H9 (cell line): ENCODE measurements around the gene TBC1D5. TPM values are rescaled to one million over a fixed set of nuclear protein-coding genes. Genes with fewer than 3 reads are reported as not detected.

Experiments
- DNase-seq: peaks from one replicate; pipeline ENCODE4 v3.0.0-alpha.2; 2017
- H2AFZ ChIP-seq: one replicate; pipeline ENCODE4 v1.6.1; 2013; ENCODE audit warnings: mild to moderate bottlenecking, low read length, control low read depth, moderate library complexity
- H2AK5ac ChIP-seq: 2 replicates; pipeline ENCODE4 v1.6.1; 2013; ENCODE audit warnings: low read length, control low read depth, mixed read lengths; ENCODE audit not compliant: insufficient read length
- H2BK120ac ChIP-seq: one replicate; pipeline ENCODE4 v1.6.1; 2013; ENCODE audit warnings: low read depth, mild to moderate bottlenecking, low read length, control low read depth, inconsistent platforms; ENCODE audit not compliant: poor library complexity, severe bottlenecking
- H2BK12ac ChIP-seq: 2 replicates; pipeline ENCODE4 v1.6.1; 2013; ENCODE audit warnings: low read length, control low read depth, mixed read lengths, low read depth; ENCODE audit not compliant: insufficient read length
- H2BK15ac ChIP-seq: 2 replicates; pipeline ENCODE4 v1.6.1; 2013; ENCODE audit warnings: low read depth, low read length, control low read depth
- H2BK20ac ChIP-seq: one replicate; pipeline ENCODE4 v1.6.1; 2013; ENCODE audit warnings: low read depth, mild to moderate bottlenecking, low read length, control low read depth, inconsistent platforms; ENCODE audit not compliant: poor library complexity, severe bottlenecking
- H2BK5ac ChIP-seq: 2 replicates; pipeline ENCODE4 v1.6.1; 2013; ENCODE audit warnings: low read length, control low read depth, mixed read lengths; ENCODE audit not compliant: insufficient read length
- H3K14ac ChIP-seq: 2 replicates; pipeline ENCODE4 v1.6.1; 2013; ENCODE audit warnings: low read length, control low read depth; ENCODE audit not compliant: insufficient read depth
- H3K18ac ChIP-seq: 2 replicates; pipeline ENCODE4 v1.6.1; 2013; ENCODE audit warnings: low read depth, mild to moderate bottlenecking, mixed read lengths, low read length, control low read depth; ENCODE audit not compliant: insufficient read length
- H3K23ac ChIP-seq: 2 replicates; pipeline ENCODE4 v1.6.1; 2013; ENCODE audit warnings: low read length, control low read depth, mixed read lengths, low read depth; ENCODE audit not compliant: insufficient read length
- H3K23me2 ChIP-seq: 2 replicates; pipeline ENCODE4 v1.6.1; 2013; ENCODE audit warnings: low read depth, mild to moderate bottlenecking, mixed read lengths, low read length, control low read depth; ENCODE audit not compliant: insufficient read length, poor library complexity, severe bottlenecking
- H3K27ac ChIP-seq: 2 replicates; pipeline ENCODE4 v1.5.1; 2013; ENCODE audit warnings: low read length, control low read depth, mixed read lengths, low read depth; ENCODE audit not compliant: insufficient read length
- H3K27me3 ChIP-seq: 2 replicates; pipeline ENCODE4 v1.6.1; 2013; ENCODE audit warnings: low read length, control low read depth, inconsistent platforms; ENCODE audit not compliant: insufficient read depth
- H3K4ac ChIP-seq: 2 replicates; pipeline ENCODE4 v1.6.1; 2013; ENCODE audit warnings: low read depth, mild to moderate bottlenecking, control low read depth, inconsistent platforms, low read length, moderate library complexity
- H3K4me1 ChIP-seq: 2 replicates; pipeline ENCODE4 v1.6.1; 2013; ENCODE audit warnings: low read length, control low read depth, inconsistent platforms; ENCODE audit not compliant: insufficient read depth
- H3K4me2 ChIP-seq: 2 replicates; pipeline ENCODE4 v1.6.1; 2013; ENCODE audit warnings: low read length, control low read depth, mixed read lengths; ENCODE audit not compliant: insufficient read length, insufficient read depth
- H3K56ac ChIP-seq: 2 replicates; pipeline ENCODE4 v1.6.1; 2013; ENCODE audit warnings: low read depth, mild to moderate bottlenecking, mixed read lengths, low read length, control low read depth; ENCODE audit not compliant: insufficient read length
- H3K79me1 ChIP-seq: 2 replicates; pipeline ENCODE4 v1.6.1; 2013; ENCODE audit warnings: low read depth, mild to moderate bottlenecking, moderate library complexity, low read length, control low read depth, inconsistent platforms; ENCODE audit not compliant: insufficient read depth, poor library complexity, severe bottlenecking
- H3K79me2 ChIP-seq: 2 replicates; pipeline ENCODE4 v1.6.1; 2013; ENCODE audit warnings: low read length, control low read depth, inconsistent platforms; ENCODE audit not compliant: insufficient read depth
- H3K9ac ChIP-seq: 2 replicates; pipeline ENCODE4 v1.6.1; 2013; ENCODE audit warnings: low read length, control low read depth, mixed read lengths; ENCODE audit not compliant: insufficient read length; ENCODE audit errors: extremely low read depth
- H3K9me3 ChIP-seq: one replicate; pipeline ENCODE4 v1.6.1; 2013; ENCODE audit warnings: low read depth, low read length, inconsistent platforms; ENCODE audit not compliant: control insufficient read depth
- H3T11ph ChIP-seq: one replicate; pipeline ENCODE4 v1.6.1; 2013; ENCODE audit warnings: mild to moderate bottlenecking, low read length, control low read depth, inconsistent platforms
- H4K20me1 ChIP-seq: one replicate; pipeline ENCODE4 v1.6.1; 2013; ENCODE audit not compliant: control insufficient read depth, insufficient read length, insufficient read depth
- H4K5ac ChIP-seq: 2 replicates; pipeline ENCODE4 v1.6.1; 2013; ENCODE audit warnings: low read depth, mild to moderate bottlenecking, mixed read lengths, low read length, control low read depth; ENCODE audit not compliant: insufficient read length
- H4K8ac ChIP-seq: replicated peaks from 2 replicates; pipeline ENCODE4 v1.6.1; 2013; ENCODE audit warnings: low read length, control low read depth, mixed read lengths, low read depth; ENCODE audit not compliant: insufficient read length
- H4K91ac ChIP-seq: 2 replicates; pipeline ENCODE4 v1.6.1; 2013; ENCODE audit warnings: low read depth, mild to moderate bottlenecking, moderate library complexity, mixed read lengths, low read length, control low read depth; ENCODE audit not compliant: insufficient read length
- H3K27ac Mint-ChIP-seq, 3 experiments: 2 replicates in 2 of 3; 3 replicates in 1 of 3; pipeline ENCODE4 v1.8.0; 2020 to 2021; ENCODE audit warnings: mixed read lengths in 3 of 3, mild to moderate bottlenecking in 1 of 3, moderate library complexity in 1 of 3
- H3K27me3 Mint-ChIP-seq: 2 replicates; pipeline ENCODE4 v1.8.0; 2021; ENCODE audit warnings: low read depth, mild to moderate bottlenecking, moderate library complexity, mixed read lengths
- H3K36me3 Mint-ChIP-seq, 3 experiments: 2 replicates in 2 of 3; 3 replicates in 1 of 3; pipeline ENCODE4 v1.8.0; 2020 to 2021; ENCODE audit warnings: low read depth in 3 of 3, mixed read lengths in 3 of 3; ENCODE audit not compliant: insufficient read depth in 1 of 3
- H3K4me1 Mint-ChIP-seq, 2 experiments: 2 replicates each; pipeline ENCODE4 v1.8.0; 2020; ENCODE audit warnings: mixed read lengths in 2 of 2
- H3K4me3 Mint-ChIP-seq, 2 experiments: 2 replicates in 1 of 2; 3 replicates in 1 of 2; pipeline ENCODE4 v1.8.0; 2020 to 2021; ENCODE audit warnings: mild to moderate bottlenecking in 2 of 2, mixed read lengths in 2 of 2, moderate library complexity in 1 of 2
- H3K9me3 Mint-ChIP-seq, 2 experiments: 2 replicates in 1 of 2; 3 replicates in 1 of 2; pipeline ENCODE4 v1.8.0; 2020; ENCODE audit warnings: mild to moderate bottlenecking in 2 of 2, mixed read lengths in 2 of 2, moderate library complexity in 1 of 2
- CTCF ChIP-seq: fragments of 200-600 bp; sonication (generic); conservative IDR thresholded peaks from 3 replicates; pipeline ENCODE4 v1.8.0; 2021; ENCODE audit warnings: antibody characterized with exemption, mild to moderate bottlenecking
- WGBS: extraction: QIAGEN DNeasy Blood & Tissue Kit; methylation state at CpG from one replicate; pipeline ENCODE4 v1.1.7; 2013; ENCODE audit warnings: missing lambda C conversion rate, low lambda C conversion rate, mixed read lengths; ENCODE audit not compliant: insufficient read length; ENCODE audit errors: extremely low coverage; 5-methylcytosine and 5-hydroxymethylcytosine counted together
- long read RNA-seq: library from polyadenylated mRNA; unstranded; transcript quantifications from one replicate; pipeline ENCODE4 v2.0.0, GENCODE V29; 2020
- total RNA-seq: library from RNA; stranded (reverse); gene quantifications from 2 replicates; pipeline ENCODE4 v1.2.1, GENCODE V29; 2021

The TBC1D5 gene
- 25.0 and 28.5 TPM in 2 replicates for total RNA-seq
- long read RNA-seq, partial matches to known transcripts, result 44 of 135 reads
- long read RNA-seq, other reads (novel, unspliced or antisense), result 91 of 135 reads

- H3T11ph ChIP-seq, result no peak within 1 kb of the TSS
- no peak within 1 kb of the TSS for H2BK12ac ChIP-seq
- H4K91ac ChIP-seq, result no peak within 1 kb of the TSS
- no peaks in the 10 kb centered on the region for H3K9me3 ChIP-seq
- no peak within 1 kb of the TSS for H3K4ac ChIP-seq
- peaks cover 4% of the 10 kb centered on the region for H3K4me1 ChIP-seq
- H3K56ac ChIP-seq, result no peak within 1 kb of the TSS
- Mint-ChIP-seq H3K27me3 (no peaks in the 10 kb centered on the region), H3K36me3 (no peaks in the 10 kb centered on the region), H3K9me3 (no peaks in the 10 kb centered on the region), H3K27ac (peak within 1 kb of the TSS; percentile 98 to 100 (median 99)), H3K4me1 (peaks cover 29 to 40% of the 10 kb centered on the region in 2 experiments), H3K4me3 (peak within 1 kb of the TSS; percentile 92)
- H2AFZ ChIP-seq, result no peak within 1 kb of the TSS
- no peak within 1 kb of the TSS for H4K8ac ChIP-seq
- peak within 1 kb of the TSS; percentile 2 for H4K5ac ChIP-seq
- H3K79me2 ChIP-seq, result peaks cover 2% of the 10 kb centered on the region; the same call in 1 of the 2 replicates
- H4K20me1 ChIP-seq, result no peaks in the 10 kb centered on the region
- peaks cover 4% of the 10 kb centered on the region for H3K23me2 ChIP-seq
- no CpG with 5 or more reads among the region's 86 CpGs for WGBS
- peak within 1 kb of the TSS; percentile 82 for H3K9ac ChIP-seq
- no peak within 1 kb of the TSS for H2BK20ac ChIP-seq
- TF ChIP-seq CTCF, result no peak
- peak within 1 kb of the TSS; percentile 81 for H3K4me2 ChIP-seq
- no peak within 1 kb of the TSS for H2AK5ac ChIP-seq
- H3K14ac ChIP-seq, result peak within 1 kb of the TSS; percentile 84
- H3K79me1 ChIP-seq, result no peaks in the 10 kb centered on the region
- peak within 1 kb of the TSS; percentile 5 for H2BK120ac ChIP-seq
- H2BK15ac ChIP-seq, result no peak within 1 kb of the TSS
- H3K27ac ChIP-seq, result peak within 1 kb of the TSS; percentile 88
- peak; percentile 87 for DNase-seq
- H3K23ac ChIP-seq, result no peak within 1 kb of the TSS
- H3K18ac ChIP-seq, result peak within 1 kb of the TSS; percentile 78
- H3K27me3 ChIP-seq, result no peaks in the 10 kb centered on the region
- no peak within 1 kb of the TSS for H2BK5ac ChIP-seq
These were observed at the start of gene TBC1D5 for GRCh38 chr3:17742102-17742879. TSS of gene TBC1D5 (minus strand) at chr3:17742631. CDS start at chr3:17508570, 234,061 bp downstream.
